Measurements from ENCODE around the gene MMP13.

Gene MMP13

GRCh38 chr11:102967497-102967896 is 12.0 kb upstream of the MMP13 start:
- H3K4me3 ChIP-seq (ENCODE audit: low read depth, low read length): no peak overlapping the region
- no peak for TF ChIP-seq CTCF (IDR thresholded peaks at IDR 0.05; ENCODE audit: borderline replicate concordance, insufficient read depth, low read depth, low read length)

GRCh38 chr11:102966011-102966410 is 10.5 kb upstream of the MMP13 start:
- H3K4me3 ChIP-seq (ENCODE audit: low read depth, low read length): no peak overlapping the region
- no peak for TF ChIP-seq CTCF (IDR thresholded peaks at IDR 0.05; ENCODE audit: borderline replicate concordance, insufficient read depth, low read depth, low read length)

- H3K4me3 ChIP-seq (ENCODE audit: low read depth, low read length): no peak overlapping the region
- no peak for TF ChIP-seq CTCF (IDR thresholded peaks at IDR 0.05; ENCODE audit: borderline replicate concordance, insufficient read depth, low read depth, low read length)
Measured at GRCh38 chr11:102964867-102965266, 9.3 kb upstream of the MMP13 start.

- H3K4me3 ChIP-seq (ENCODE audit: low read depth, low read length): no peak overlapping the region
- no peak for TF ChIP-seq CTCF (IDR thresholded peaks at IDR 0.05; ENCODE audit: borderline replicate concordance, insufficient read depth, low read depth, low read length)
Measured at GRCh38 chr11:102957953-102958352, 2.4 kb upstream of the MMP13 start.

GRCh38 chr11:102950622-102951081 is 4.9 kb downstream of the MMP13 start:
- no peak overlapping the region for H3K4me3 ChIP-seq (ENCODE audit: low read depth, low read length)
- no peak for TF ChIP-seq CTCF (IDR thresholded peaks at IDR 0.05; ENCODE audit: borderline replicate concordance, insufficient read depth, low read depth, low read length)

- H3K4me3 ChIP-seq (ENCODE audit: low read depth, low read length): no peak overlapping the region
- no peak for TF ChIP-seq CTCF (IDR thresholded peaks at IDR 0.05; ENCODE audit: borderline replicate concordance, insufficient read depth, low read depth, low read length)
Measured at GRCh38 chr11:102946237-102946636, 9.3 kb downstream of the MMP13 start.

- peak; percentile 67 for TF ChIP-seq CTCF (IDR thresholded peaks at IDR 0.05; ENCODE audit: borderline replicate concordance, insufficient read depth, low read depth, low read length)
- no peak overlapping the region for H3K4me3 ChIP-seq (ENCODE audit: low read depth, low read length)
Measured at GRCh38 chr11:102940714-102941588, 14.6 kb downstream of the MMP13 start.

Measured in GM12875 (cell line).